Right forelimb (tissue), 1 donor: ENCODE results near the gene SFXN2.

Experiments
- DNase-seq: peaks from one replicate; pipeline ENCODE4 v3.0.0-alpha.2; 2018

The SFXN2 gene

DNA sequence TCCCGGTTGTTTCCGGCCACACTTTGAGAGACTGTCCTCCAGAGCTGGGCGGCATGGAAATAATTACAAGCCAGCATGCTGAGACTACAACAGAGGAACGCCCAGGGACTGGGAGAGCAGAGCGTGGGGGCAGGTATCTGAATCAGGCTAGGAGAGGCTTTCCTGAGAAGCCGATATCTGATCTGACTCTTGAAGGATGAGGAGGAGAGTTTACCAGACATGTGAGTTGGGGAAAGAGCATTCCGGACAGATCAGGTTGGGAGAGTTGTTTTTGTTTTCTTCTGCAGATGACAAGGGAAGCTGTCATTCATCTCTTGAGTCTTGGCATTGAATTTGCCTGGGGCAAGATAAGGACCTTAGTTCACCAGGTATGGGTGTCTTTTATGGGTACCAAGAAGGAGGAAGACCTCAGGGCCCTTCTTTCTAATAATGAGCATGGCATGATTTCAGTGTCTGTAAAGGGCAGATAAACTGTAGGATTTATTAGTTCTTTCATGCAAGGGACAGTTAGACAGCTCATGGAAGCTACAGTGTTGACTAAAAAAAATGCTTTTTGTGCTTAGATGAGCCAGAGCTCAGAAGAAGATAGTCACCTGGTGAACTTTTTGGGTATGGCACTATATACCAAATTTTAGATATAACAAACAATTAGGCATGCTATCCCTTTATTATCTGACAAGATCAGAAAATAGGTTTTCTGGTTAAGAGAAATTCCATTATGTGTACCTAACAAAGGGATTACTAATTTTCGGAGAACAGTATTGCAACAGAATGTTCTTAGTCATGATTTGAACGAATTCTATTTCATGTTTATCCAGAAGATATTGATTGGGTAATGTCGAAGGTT is 65.5 kb downstream of the SFXN2 start:
- DNase-seq: no peak

- DNase-seq: no peak
These were observed 66.0 kb downstream of the SFXN2 start for GRCh38 chr10:102780527-102780808.

DNA sequence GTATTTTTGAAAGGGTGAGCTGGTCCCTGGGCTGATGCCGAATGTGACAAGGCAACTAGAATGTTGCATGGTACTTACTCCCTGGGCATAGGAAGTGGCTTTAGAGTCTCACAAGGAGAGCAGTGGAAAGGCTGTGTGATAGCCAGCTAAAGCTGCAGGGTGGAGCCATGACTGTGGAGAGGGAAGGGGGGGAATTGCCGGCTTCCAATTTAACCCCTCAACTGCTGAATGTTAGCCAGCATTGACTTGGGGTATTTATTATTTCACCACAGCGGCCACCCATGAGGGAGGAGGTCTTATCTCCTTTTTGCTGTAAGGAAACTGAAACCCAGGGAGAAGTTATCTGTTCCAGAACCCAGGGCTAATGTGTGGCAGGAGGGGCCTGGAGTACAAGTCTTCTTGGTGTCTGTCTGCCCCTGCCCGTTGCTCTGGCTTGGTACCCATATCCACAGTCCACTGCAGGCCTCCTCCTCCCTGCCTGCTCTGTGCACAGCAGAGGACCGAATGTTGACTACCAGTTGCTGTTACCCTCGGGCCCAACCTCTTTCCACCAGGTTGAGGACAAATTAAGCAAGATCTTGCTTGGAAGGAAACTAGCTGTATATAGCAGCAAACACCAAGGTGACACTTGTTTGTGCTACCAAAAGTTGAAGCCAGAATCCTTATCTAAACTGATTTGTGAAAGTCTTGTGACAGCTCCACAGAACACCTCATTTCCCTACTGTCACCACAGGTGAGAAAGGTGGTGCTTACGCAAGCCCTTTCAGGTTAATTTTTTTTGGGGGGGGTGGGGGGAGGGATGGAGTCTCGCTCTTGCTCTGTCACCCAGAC is 66.9 kb downstream of the SFXN2 start:
- no peak for DNase-seq

- DNase-seq: no peak
These were observed 67.6 kb downstream of the SFXN2 start for GRCh38 chr10:102781921-102782557.

GRCh38 chr10:102782673-102783551 is 68.5 kb downstream of the SFXN2 start:
- peak; percentile 70 for DNase-seq

GRCh38 chr10:102783568-102783967 is 69.1 kb downstream of the SFXN2 start:
- DNase-seq: no peak

DNA sequence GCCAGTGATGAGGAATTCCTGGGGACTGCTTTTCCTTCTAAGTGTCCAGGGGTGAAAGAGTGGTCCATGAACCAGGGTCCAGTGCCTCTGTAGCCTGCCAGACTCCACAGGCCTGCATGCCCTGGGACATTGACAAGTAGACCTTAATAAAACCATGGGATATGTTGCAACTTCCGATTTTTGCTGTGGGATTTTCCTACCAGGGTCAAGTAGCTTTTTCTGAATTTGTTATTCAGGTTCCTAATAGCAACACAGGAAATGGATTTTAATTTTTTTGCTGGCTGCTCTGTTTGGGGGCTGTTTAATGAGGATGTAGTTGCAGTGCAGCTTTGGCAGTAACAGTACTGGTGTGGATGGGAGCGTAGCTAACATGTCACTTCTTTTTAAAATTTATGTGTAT is 71.4 kb downstream of the SFXN2 start:
- DNase-seq: no peak

DNA sequence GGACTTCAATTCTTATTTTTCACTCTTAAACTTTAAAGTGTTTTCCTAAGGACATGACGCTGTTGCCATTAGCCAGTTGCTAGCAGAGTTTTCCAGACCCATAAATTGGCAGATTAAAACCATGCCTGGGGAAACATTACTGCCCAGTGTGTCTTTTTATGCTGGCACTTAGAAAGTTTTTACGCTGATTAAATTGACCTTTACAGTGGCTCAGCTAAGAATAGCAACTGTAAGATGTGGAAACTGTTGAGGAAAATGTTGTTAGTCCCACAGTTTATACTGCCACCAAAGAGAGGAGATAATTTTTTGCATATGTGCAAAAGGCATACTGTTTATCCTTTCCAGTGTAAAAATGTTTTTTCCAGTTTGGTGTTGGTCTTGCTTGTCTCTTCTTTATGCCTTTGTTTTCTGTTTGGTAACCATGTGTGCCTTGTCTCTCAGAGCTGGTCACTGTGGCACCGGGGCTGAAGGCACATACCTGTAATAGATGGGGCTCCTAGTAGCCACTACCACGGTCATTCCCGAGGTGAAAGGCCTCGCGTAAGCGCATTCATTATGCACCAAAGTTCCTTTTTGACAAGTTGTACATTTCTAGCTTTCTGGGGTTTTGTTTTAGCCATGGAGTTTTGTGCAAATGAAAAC is 77.4 kb downstream of the SFXN2 start:
- no peak for DNase-seq
